Suprapubic skin (tissue), 4 donors: ENCODE results near the gene FBXL3. TPM values are rescaled to one million over a fixed set of nuclear protein-coding genes. Genes with fewer than 3 reads are reported as not detected.

Source experiments
- DNase-seq, 2 donors: peaks; one replicate each; pipeline ENCODE4 v3.0.0-alpha.2; 2019; ENCODE audit warnings: low spot score in 2 of 2
- H3K27ac ChIP-seq: fragments of 200-600 bp; sonication (generic); one replicate; pipeline ENCODE4 v1.5.1; 2019
- H3K27me3 ChIP-seq: fragments of 200-600 bp; sonication (generic); one replicate; pipeline ENCODE4 v1.5.1; 2019
- H3K36me3 ChIP-seq: fragments of 200-600 bp; sonication (generic); one replicate; pipeline ENCODE4 v1.5.1; 2019
- H3K4me1 ChIP-seq: fragments of 200-600 bp; sonication (generic); one replicate; pipeline ENCODE4 v1.5.1; 2019
- H3K4me3 ChIP-seq: fragments of 200-600 bp; sonication (generic); one replicate; pipeline ENCODE4 v1.5.1; 2019; ENCODE audit warnings: mild to moderate bottlenecking
- H3K9me3 ChIP-seq: fragments of 200-600 bp; sonication (generic); one replicate; pipeline ENCODE4 v1.5.1; 2019
- CTCF ChIP-seq, 2 donors: fragments of 200-600 bp in 1 of 2; fragments of 450-650 bp in 1 of 2; sonication (generic) in 1 of 2; IDR thresholded peaks; one replicate each; pipeline ENCODE4 v1.5.1; 2016 to 2019; ENCODE audit warnings: antibody characterized with exemption in 2 of 2, mild to moderate bottlenecking in 1 of 2, moderate library complexity in 1 of 2
- EP300 ChIP-seq: sonication (generic); formaldehyde crosslinking; IDR thresholded peaks from one replicate; pipeline ENCODE4 v1.6.1; 2017; ENCODE audit warnings: antibody characterized with exemption
- POLR2A ChIP-seq, 2 donors: fragments of 450-650 bp; IDR thresholded peaks; one replicate each; pipeline ENCODE4 v1.6.1; 2017; ENCODE audit warnings: antibody characterized with exemption in 2 of 2, mild to moderate bottlenecking in 2 of 2, moderate library complexity in 2 of 2
- POLR2AphosphoS5 ChIP-seq, 3 donors: sonication (generic); formaldehyde crosslinking; IDR thresholded peaks; one replicate each; pipeline ENCODE4 v1.6.1; 2017; ENCODE audit warnings: antibody characterized with exemption in 3 of 3
- WGBS: methylation state at CpG from one replicate; pipeline ENCODE4 v1.1.5; 2018; 5-methylcytosine and 5-hydroxymethylcytosine counted together
- total RNA-seq, 4 donors: library from RNA; depleted of rRNA; stranded (reverse); fragments of >200 nt; gene quantifications; one replicate each; pipeline ENCODE4 v1.1.0, GENCODE V29; 2016

The FBXL3 gene
- total RNA-seq, 4 donors from 2014 or later, result 59.1 to 86.2 (median 69.1) TPM

- Histone ChIP-seq H3K27ac (no peak overlapping the region), H3K4me3 (no peak overlapping the region), H3K9me3 (peaks cover 12% of the 10 kb centered on the region), H3K4me1 (no peaks in the 10 kb centered on the region), H3K36me3 (no peaks in the 10 kb centered on the region), H3K27me3 (no peaks in the 10 kb centered on the region)
- no peak for DNase-seq
- 80% methylated on average over 4 of the region's 4 CpGs for WGBS
- no peak for TF ChIP-seq CTCF (IDR thresholded peaks at IDR 0.05)
- no peak for TF ChIP-seq POLR2A (IDR thresholded peaks at IDR 0.05)
- no peak for TF ChIP-seq POLR2AphosphoS5 (IDR thresholded peaks at IDR 0.05)
These were observed 68.0 kb downstream of the FBXL3 start for GRCh38 chr13:76958841-76959432.

DNA sequence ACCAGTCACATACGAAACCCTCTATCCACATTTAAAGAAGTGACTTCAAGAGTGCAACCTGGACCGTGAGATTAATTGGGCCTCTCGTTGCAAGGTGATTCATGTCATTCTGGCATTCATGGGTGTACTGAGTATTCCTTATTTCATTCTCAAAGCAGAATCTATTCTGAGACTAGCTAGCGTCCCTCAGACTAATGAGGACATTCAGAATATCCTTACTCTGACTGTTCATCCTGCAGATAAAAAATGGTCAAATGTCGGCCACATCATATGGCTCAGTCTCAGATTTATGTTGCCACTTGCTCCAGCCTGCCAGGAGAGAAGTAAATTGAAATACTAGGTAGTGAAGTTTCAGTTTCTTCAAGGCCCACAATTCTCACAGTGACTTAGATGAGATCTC is 71.3 kb downstream of the FBXL3 start:
- TF ChIP-seq POLR2AphosphoS5 (IDR thresholded peaks at IDR 0.05), result no peak
- no peak for TF ChIP-seq POLR2A (IDR thresholded peaks at IDR 0.05)
- no peak for TF ChIP-seq CTCF (IDR thresholded peaks at IDR 0.05)
- TF ChIP-seq EP300, result no peak
- Histone ChIP-seq H3K4me1 (no peaks in the 10 kb centered on the region), H3K27ac (no peak overlapping the region), H3K4me3 (no peak overlapping the region), H3K27me3 (no peaks in the 10 kb centered on the region), H3K36me3 (no peaks in the 10 kb centered on the region), H3K9me3 (peaks cover 12% of the 10 kb centered on the region)
- no peak for DNase-seq
- 88% methylated on average over 5 of the region's 5 CpGs for WGBS

Other genes with a start within 250 kb of the FBXL3 start
- 10 to 100 TPM; 27.3 to 61.7 (median 35.3) TPM for gene KCTD12, start 140.8 kb downstream of the FBXL3 start, total RNA-seq
- gene ACOD1, start 78.6 kb downstream of the FBXL3 start, total RNA-seq, result not detected
- gene CLN5, start 35.1 kb downstream of the FBXL3 start, total RNA-seq, result 10 to 100 TPM; 15.0 to 27.7 (median 19.4) TPM